HG03342 (cell line): ENCODE data around the gene RAP1B.

Source experiments
- ATAC-seq: cut with Tn5 transposase; IDR thresholded peaks from one replicate; pipeline ENCODE4 v1.9.1; 2021; ENCODE audit warnings: mild to moderate bottlenecking, moderate library complexity; ENCODE audit not compliant: unreplicated experiment

The RAP1B gene

GRCh38 chr12:68611094-68611805, 551 bp downstream of the RAP1B start:
- peak; percentile 28 for ATAC-seq

- ATAC-seq, result no peak
These were observed 1.1 kb downstream of the RAP1B start for GRCh38 chr12:68611806-68612160.

- no peak for ATAC-seq
These were observed 1.5 kb downstream of the RAP1B start for GRCh38 chr12:68612202-68612601.

GRCh38 chr12:68612697-68613096, 2.0 kb downstream of the RAP1B start:
- no peak for ATAC-seq

- ATAC-seq, result no peak
These were observed 2.7 kb downstream of the RAP1B start for GRCh38 chr12:68613209-68613904.

GRCh38 chr12:68614105-68614679, 3.5 kb downstream of the RAP1B start:
- no peak for ATAC-seq

- ATAC-seq, result no peak
These were observed 4.1 kb downstream of the RAP1B start for GRCh38 chr12:68614769-68615168.

GRCh38 chr12:68617160-68617926, 6.6 kb downstream of the RAP1B start:
- ATAC-seq, result no peak

GRCh38 chr12:68619541-68619940, 8.8 kb downstream of the RAP1B start:
- no peak for ATAC-seq

GRCh38 chr12:68620519-68621471, 10.1 kb downstream of the RAP1B start:
- ATAC-seq, result no peak

- ATAC-seq, result no peak
These were observed 10.9 kb downstream of the RAP1B start for GRCh38 chr12:68621472-68622081.

- ATAC-seq, result no peak
These were observed 11.6 kb downstream of the RAP1B start for GRCh38 chr12:68622250-68622649.

GRCh38 chr12:68623059-68623458, 12.4 kb downstream of the RAP1B start:
- ATAC-seq, result no peak

GRCh38 chr12:68623984-68624383, 13.3 kb downstream of the RAP1B start:
- ATAC-seq, result no peak

- no peak for ATAC-seq
These were observed 14.2 kb downstream of the RAP1B start for GRCh38 chr12:68624933-68625332.

- no peak for ATAC-seq
These were observed 17.1 kb downstream of the RAP1B start for GRCh38 chr12:68627673-68628319.

- no peak for ATAC-seq
These were observed 18.0 kb downstream of the RAP1B start for GRCh38 chr12:68628698-68629097.

- ATAC-seq, result no peak
These were observed 19.4 kb downstream of the RAP1B start for GRCh38 chr12:68630050-68630449.

GRCh38 chr12:68630598-68630997, 19.9 kb downstream of the RAP1B start:
- ATAC-seq, result no peak
